Measurements from ENCODE around the gene KLF13.

Gene KLF13

GRCh38 chr15:31397851-31398661, 71.4 kb downstream of the KLF13 start:
- DNase-seq (ENCODE audit: low read depth in 2 of 3, low spot score in 1 of 3): no peak

- no peak for DNase-seq (ENCODE audit: low read depth in 2 of 3, low spot score in 1 of 3)
Measured at GRCh38 chr15:31398677-31399301, 72.2 kb downstream of the KLF13 start.

- no peak for DNase-seq (ENCODE audit: low read depth in 2 of 3, low spot score in 1 of 3)
Measured at GRCh38 chr15:31399544-31400171, 73.0 kb downstream of the KLF13 start.

- no peak for DNase-seq (ENCODE audit: low read depth in 2 of 3, low spot score in 1 of 3)
Measured at GRCh38 chr15:31400222-31400927, 73.7 kb downstream of the KLF13 start.

- DNase-seq (ENCODE audit: low read depth in 2 of 3, low spot score in 1 of 3): no peak
Measured at GRCh38 chr15:31401282-31401681, 74.6 kb downstream of the KLF13 start.

- no peak for DNase-seq (ENCODE audit: low read depth in 2 of 3, low spot score in 1 of 3)
Measured at GRCh38 chr15:31402003-31402402, 75.4 kb downstream of the KLF13 start.

- no peak for DNase-seq (ENCODE audit: low read depth in 2 of 3, low spot score in 1 of 3)
Measured at GRCh38 chr15:31402511-31403056, 75.9 kb downstream of the KLF13 start.

GRCh38 chr15:31403096-31403495, 76.5 kb downstream of the KLF13 start:
- no peak for DNase-seq (ENCODE audit: low read depth in 2 of 3, low spot score in 1 of 3)

GRCh38 chr15:31403606-31404005, 77.0 kb downstream of the KLF13 start:
- no peak for DNase-seq (ENCODE audit: low read depth in 2 of 3, low spot score in 1 of 3)

GRCh38 chr15:31404345-31404744, 77.7 kb downstream of the KLF13 start:
- DNase-seq (ENCODE audit: low read depth in 2 of 3, low spot score in 1 of 3): no peak

- no peak for DNase-seq (ENCODE audit: low read depth in 2 of 3, low spot score in 1 of 3)
Measured at GRCh38 chr15:31405200-31405920, 78.7 kb downstream of the KLF13 start.

- no peak for DNase-seq (ENCODE audit: low read depth in 2 of 3, low spot score in 1 of 3)
Measured at GRCh38 chr15:31407376-31407775, 80.7 kb downstream of the KLF13 start.

- DNase-seq (ENCODE audit: low read depth in 2 of 3, low spot score in 1 of 3): no peak
Measured at GRCh38 chr15:31407851-31408250, 81.2 kb downstream of the KLF13 start.

GRCh38 chr15:31408724-31409123, 82.1 kb downstream of the KLF13 start:
- no peak for DNase-seq (ENCODE audit: low read depth in 2 of 3, low spot score in 1 of 3)

GRCh38 chr15:31409171-31409570, 82.5 kb downstream of the KLF13 start:
- no peak for DNase-seq (ENCODE audit: low read depth in 2 of 3, low spot score in 1 of 3)

GRCh38 chr15:31412824-31413223, 86.2 kb downstream of the KLF13 start:
- DNase-seq (ENCODE audit: low read depth in 2 of 3, low spot score in 1 of 3): no peak

GRCh38 chr15:31415201-31415600, 88.6 kb downstream of the KLF13 start:
- no peak for DNase-seq (ENCODE audit: low read depth in 2 of 3, low spot score in 1 of 3)

- DNase-seq (ENCODE audit: low read depth in 2 of 3, low spot score in 1 of 3): no peak
Measured at GRCh38 chr15:31419820-31420219, 93.2 kb downstream of the KLF13 start.

- DNase-seq (ENCODE audit: low read depth in 2 of 3, low spot score in 1 of 3): no peak
Measured at GRCh38 chr15:31427411-31427810, 100.8 kb downstream of the KLF13 start.
